ENCODE data around the gene SORCS2. TPM values are rescaled to one million over a fixed set of nuclear protein-coding genes. Genes with fewer than 3 reads are reported as not detected.

The SORCS2 gene
- total RNA-seq, 1 donor from 2014 or later, result 29.5 TPM

DNA sequence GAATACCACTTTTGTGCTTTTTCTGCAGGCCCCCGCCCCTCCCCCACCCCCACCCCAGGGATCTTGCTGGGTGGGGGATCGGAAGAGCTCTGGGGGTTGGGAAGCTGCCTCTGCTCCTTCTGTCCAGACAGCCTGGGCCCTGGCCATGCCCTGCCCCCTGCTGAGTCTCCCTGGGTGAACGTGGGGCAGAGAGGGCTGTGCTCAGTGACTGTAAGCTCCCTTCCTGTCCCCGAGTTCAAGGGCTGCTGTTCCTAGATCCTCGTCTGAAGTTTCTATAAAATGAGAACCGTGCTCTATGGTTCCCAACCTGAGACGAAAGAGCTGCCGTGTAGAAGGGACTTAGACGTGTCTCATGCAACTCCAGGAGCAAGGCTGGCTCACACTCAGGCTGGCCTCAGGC, 105.0 kb downstream of the SORCS2 start:
- TF ChIP-seq CTCF (IDR thresholded peaks at IDR 0.05; ENCODE audit: partially characterized antibody, unreplicated experiment), result no peak
- peaks cover 24% of the 10 kb centered on the region for H3K4me1 Mint-ChIP-seq (ENCODE audit: low read depth, unreplicated experiment)
- peak overlapping the region; percentile 32 for H3K4me3 Mint-ChIP-seq (ENCODE audit: unreplicated experiment)
- no peaks in the 10 kb centered on the region for H3K36me3 Mint-ChIP-seq (ENCODE audit: unreplicated experiment)
- DNase-seq, result no peak
- peaks cover 13% of the 10 kb centered on the region for H3K27me3 Mint-ChIP-seq (ENCODE audit: unreplicated experiment)
- H3K27ac Mint-ChIP-seq (ENCODE audit: unreplicated experiment), result no peak overlapping the region
- peaks cover 3% of the 10 kb centered on the region for H3K9me3 Mint-ChIP-seq (ENCODE audit: unreplicated experiment)

GRCh38 chr4:7297881-7298280, 105.5 kb downstream of the SORCS2 start:
- no peaks in the 10 kb centered on the region for H3K36me3 Mint-ChIP-seq (ENCODE audit: unreplicated experiment)
- peaks cover 12% of the 10 kb centered on the region for H3K27me3 Mint-ChIP-seq (ENCODE audit: unreplicated experiment)
- no peak for TF ChIP-seq CTCF (IDR thresholded peaks at IDR 0.05; ENCODE audit: partially characterized antibody, unreplicated experiment)
- DNase-seq, result no peak
- no peak overlapping the region for H3K27ac Mint-ChIP-seq (ENCODE audit: unreplicated experiment)
- H3K9me3 Mint-ChIP-seq (ENCODE audit: unreplicated experiment), result peaks cover 3% of the 10 kb centered on the region
- no peak overlapping the region for H3K4me3 Mint-ChIP-seq (ENCODE audit: unreplicated experiment)
- peaks cover 25% of the 10 kb centered on the region for H3K4me1 Mint-ChIP-seq (ENCODE audit: low read depth, unreplicated experiment)

DNA sequence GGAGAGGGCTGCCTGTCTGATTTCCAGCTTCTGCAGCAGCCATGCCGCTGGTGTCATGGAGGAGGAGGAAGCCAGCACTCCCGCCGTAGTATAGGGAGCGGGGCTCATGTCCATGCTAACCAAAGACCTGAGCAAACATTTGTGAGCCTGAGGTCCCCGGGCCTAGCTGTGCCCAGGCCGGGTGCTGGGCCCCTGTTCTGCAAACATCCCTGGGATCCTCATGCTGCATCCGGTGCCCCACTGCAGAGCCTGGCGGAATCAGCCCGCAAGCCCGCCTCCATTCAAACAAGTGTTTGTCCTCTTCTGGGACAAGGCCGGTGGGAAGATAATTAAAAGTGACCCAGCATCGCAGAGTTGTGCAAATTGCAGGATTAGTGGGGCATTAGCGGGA, 106.3 kb downstream of the SORCS2 start:
- no peak for TF ChIP-seq CTCF (IDR thresholded peaks at IDR 0.05; ENCODE audit: partially characterized antibody, unreplicated experiment)
- H3K27me3 Mint-ChIP-seq (ENCODE audit: unreplicated experiment), result peaks cover 12% of the 10 kb centered on the region
- H3K4me3 Mint-ChIP-seq (ENCODE audit: unreplicated experiment), result no peak overlapping the region
- peaks cover 3% of the 10 kb centered on the region for H3K9me3 Mint-ChIP-seq (ENCODE audit: unreplicated experiment)
- no peak overlapping the region for H3K27ac Mint-ChIP-seq (ENCODE audit: unreplicated experiment)
- H3K4me1 Mint-ChIP-seq (ENCODE audit: low read depth, unreplicated experiment), result peaks cover 30% of the 10 kb centered on the region
- DNase-seq, result no peak
- H3K36me3 Mint-ChIP-seq (ENCODE audit: unreplicated experiment), result no peaks in the 10 kb centered on the region

DNA sequence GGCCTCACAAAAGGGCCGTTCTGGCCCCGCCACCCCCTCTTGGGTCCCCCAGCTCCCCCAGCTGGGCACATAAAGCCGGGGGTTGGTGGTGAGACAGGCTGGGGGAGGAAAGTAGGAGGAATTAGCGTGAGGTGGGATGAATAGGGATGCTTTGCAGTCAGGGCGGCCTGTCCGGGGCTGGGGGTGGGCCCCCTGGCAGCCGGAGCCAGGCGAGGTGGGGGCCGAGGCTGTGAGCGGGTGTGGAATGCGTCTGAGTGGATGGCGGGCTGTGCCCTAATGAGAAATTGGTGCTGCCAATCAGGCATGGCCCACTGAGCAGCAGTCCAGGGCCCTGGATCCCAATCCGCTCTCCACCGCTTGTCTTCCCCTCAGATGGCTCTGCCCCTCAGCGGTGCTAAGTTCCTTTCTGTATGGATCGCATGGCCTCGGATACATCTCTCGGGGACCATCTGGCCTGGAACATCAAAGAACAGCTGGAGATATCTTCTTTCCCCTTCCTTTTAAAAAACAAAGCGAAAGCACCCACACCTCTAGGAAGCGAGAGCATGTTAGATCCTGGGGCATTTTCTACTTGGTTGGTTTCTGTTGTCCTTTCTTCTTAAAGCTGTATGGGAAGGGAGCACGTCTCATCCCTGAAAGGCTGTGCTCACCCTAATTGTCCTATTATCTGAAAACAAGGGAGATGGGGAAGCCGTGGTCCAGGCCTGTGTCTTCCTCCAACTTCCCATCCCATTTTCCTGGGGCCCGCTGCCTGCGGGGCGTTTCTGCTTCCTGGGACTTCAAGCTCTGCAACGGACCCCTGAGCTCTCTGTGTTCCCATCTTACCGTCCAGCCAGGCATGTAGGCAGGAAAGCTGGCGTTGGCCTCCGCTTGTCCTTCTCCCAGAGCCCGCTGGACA, 106.9 kb downstream of the SORCS2 start:
- Mint-ChIP-seq H3K4me1 (ENCODE audit: low read depth, unreplicated experiment) (peaks cover 35% of the 10 kb centered on the region), H3K27ac (ENCODE audit: unreplicated experiment) (peak overlapping the region; percentile 74), H3K4me3 (ENCODE audit: unreplicated experiment) (peak overlapping the region; percentile 28), H3K9me3 (ENCODE audit: unreplicated experiment) (peaks cover 3% of the 10 kb centered on the region), H3K27me3 (ENCODE audit: unreplicated experiment) (peaks cover 12% of the 10 kb centered on the region), H3K36me3 (ENCODE audit: unreplicated experiment) (no peaks in the 10 kb centered on the region)
- TF ChIP-seq CTCF (IDR thresholded peaks at IDR 0.05; ENCODE audit: partially characterized antibody, unreplicated experiment), result no peak
- no peak for DNase-seq
